NCI-H82 treated with DMSO at 0.1 percent for 48 hours (cell line): ENCODE measurements around the gene CMPK1.

Experiments used
- DNase-seq: peaks from one replicate; lab custom pipeline; 2025; ENCODE audit not compliant: unreplicated experiment; lab: John Stamatoyannopoulos, UW

CMPK1 gene

GRCh38 chr1:47418681-47419325 lies 85.2 kb downstream of the CMPK1 start:
- DNase-seq: no peak

- DNase-seq: no peak
These were observed 87.0 kb downstream of the CMPK1 start for GRCh38 chr1:47420547-47420946.

- no peak for DNase-seq
These were observed 90.3 kb downstream of the CMPK1 start for GRCh38 chr1:47423872-47424271.

- DNase-seq: peak; percentile 28
These were observed 90.9 kb downstream of the CMPK1 start for GRCh38 chr1:47424336-47424982.
